ENCODE data around the gene SPAG9. TPM values are rescaled to one million over a fixed set of nuclear protein-coding genes. Genes with fewer than 3 reads are reported as not detected.
"Not testable (repeated sequence)": the region's sequence is repeated elsewhere in the genome, so short reads cannot be mapped to it uniquely, and the experiment has no call there.

Gene SPAG9
- total RNA-seq, 1 experiment from 2014 or later, result 144 TPM

DNA sequence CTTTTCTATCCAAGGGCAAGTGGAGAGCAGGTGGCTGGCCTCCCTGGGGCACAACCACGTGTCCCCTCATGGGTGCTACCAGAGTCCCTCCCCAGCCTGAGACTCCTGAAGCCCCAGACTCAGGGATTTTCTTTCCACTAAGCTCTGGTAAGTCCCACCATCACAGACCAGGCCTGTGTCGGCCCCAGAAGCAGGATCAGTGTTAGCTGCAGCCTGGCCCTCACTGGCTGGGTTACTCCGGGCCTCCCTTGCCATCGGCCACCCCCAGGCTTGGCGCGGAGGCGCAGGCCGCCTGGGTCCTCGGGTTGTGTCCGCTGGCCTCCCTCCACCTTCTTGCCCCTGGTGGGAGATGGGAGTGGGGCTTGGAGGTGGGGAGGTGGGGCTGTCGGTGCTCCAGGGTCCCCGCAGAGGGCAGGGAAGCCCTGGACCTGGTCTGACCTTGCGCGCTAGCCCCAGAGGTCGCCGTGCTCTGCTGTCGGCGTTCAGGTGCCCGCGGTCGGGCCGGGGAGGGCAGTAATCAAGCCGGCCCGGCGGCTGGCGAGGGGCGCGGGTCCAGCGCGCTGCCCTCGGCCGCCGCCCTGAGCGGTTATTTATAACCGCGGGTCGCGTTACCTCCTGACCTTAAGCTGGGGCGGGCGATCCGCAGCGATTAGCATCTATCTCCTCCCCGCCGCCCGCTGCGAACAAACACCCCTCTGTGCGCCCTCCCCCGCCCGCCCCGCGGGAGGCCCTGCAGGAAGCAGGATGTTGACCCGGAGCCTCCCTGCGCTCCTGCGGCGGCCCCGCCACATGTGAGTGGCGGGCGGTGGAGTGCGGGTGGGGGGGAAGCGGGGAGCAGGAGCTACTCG, 176.4 kb downstream of the SPAG9 start:
- H3K4me3 ChIP-seq (ENCODE audit: low read depth in 2 of 2, low read length in 2 of 2), result peak overlapping the region; percentile 31 to 42
- peaks cover 49% of the 10 kb centered on the region for H3K4me1 ChIP-seq (ENCODE audit: control insufficient read depth, insufficient read depth, low read length)
- ChIA-PET POLR2A (interaction anchor here (0.6 to 1.2 kb wide), 7 partner anchors 52 to 176 kb away, joined by 3 to 12 read pairs (median 6); partner anchors contain the start of gene TOB1), CTCF (interaction anchor here (0.6 to 1.3 kb wide), 7 partner anchors 20 to 461 kb away, joined by 3 to 11 read pairs (median 4); no protein-coding TSS in a partner anchor)
- BruUV-seq (replicated peaks), result no TSS peak
- intact Hi-C loops (cut with micrococcal nuclease; ENCODE audit: unreplicated experiment) (no loop called here), in situ Hi-C loops (cut with HindIII; ENCODE audit: low pct_unique_long_range_greater_than_20kb, low sequenced_read_pairs) (no loop called here)
- peak; percentile 81 for ATAC-seq
- no peaks in the 10 kb centered on the region for H3K36me3 ChIP-seq (ENCODE audit: control insufficient read depth, insufficient read depth, low read length)
- peak overlapping the region; percentile 87 for H3K27ac ChIP-seq (ENCODE audit: low read length)
- peak; percentile 76; the same call in 1 of the 2 replicates for TF ChIP-seq TCF7L2 (IDR thresholded peaks at IDR 0.05; ENCODE audit: low read depth, low read length)
- TF ChIP-seq, protein P1, sequence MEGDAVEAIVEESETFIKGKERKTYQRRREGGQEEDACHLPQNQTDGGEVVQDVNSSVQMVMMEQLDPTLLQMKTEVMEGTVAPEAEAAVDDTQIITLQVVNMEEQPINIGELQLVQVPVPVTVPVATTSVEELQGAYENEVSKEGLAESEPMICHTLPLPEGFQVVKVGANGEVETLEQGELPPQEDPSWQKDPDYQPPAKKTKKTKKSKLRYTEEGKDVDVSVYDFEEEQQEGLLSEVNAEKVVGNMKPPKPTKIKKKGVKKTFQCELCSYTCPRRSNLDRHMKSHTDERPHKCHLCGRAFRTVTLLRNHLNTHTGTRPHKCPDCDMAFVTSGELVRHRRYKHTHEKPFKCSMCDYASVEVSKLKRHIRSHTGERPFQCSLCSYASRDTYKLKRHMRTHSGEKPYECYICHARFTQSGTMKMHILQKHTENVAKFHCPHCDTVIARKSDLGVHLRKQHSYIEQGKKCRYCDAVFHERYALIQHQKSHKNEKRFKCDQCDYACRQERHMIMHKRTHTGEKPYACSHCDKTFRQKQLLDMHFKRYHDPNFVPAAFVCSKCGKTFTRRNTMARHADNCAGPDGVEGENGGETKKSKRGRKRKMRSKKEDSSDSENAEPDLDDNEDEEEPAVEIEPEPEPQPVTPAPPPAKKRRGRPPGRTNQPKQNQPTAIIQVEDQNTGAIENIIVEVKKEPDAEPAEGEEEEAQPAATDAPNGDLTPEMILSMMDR (IDR thresholded peaks at IDR 0.05), result no peak
- TF ChIP-seq SIN3A (IDR thresholded peaks at IDR 0.05; ENCODE audit: borderline replicate concordance, insufficient read depth, low read depth, low read length), result no peak
- TF ChIP-seq POLR2AphosphoS5 (IDR thresholded peaks at IDR 0.05; ENCODE audit: low read depth, low read length), result peak; percentile 56; the same call in 1 of the 2 replicates
- TF ChIP-seq, protein P2, sequence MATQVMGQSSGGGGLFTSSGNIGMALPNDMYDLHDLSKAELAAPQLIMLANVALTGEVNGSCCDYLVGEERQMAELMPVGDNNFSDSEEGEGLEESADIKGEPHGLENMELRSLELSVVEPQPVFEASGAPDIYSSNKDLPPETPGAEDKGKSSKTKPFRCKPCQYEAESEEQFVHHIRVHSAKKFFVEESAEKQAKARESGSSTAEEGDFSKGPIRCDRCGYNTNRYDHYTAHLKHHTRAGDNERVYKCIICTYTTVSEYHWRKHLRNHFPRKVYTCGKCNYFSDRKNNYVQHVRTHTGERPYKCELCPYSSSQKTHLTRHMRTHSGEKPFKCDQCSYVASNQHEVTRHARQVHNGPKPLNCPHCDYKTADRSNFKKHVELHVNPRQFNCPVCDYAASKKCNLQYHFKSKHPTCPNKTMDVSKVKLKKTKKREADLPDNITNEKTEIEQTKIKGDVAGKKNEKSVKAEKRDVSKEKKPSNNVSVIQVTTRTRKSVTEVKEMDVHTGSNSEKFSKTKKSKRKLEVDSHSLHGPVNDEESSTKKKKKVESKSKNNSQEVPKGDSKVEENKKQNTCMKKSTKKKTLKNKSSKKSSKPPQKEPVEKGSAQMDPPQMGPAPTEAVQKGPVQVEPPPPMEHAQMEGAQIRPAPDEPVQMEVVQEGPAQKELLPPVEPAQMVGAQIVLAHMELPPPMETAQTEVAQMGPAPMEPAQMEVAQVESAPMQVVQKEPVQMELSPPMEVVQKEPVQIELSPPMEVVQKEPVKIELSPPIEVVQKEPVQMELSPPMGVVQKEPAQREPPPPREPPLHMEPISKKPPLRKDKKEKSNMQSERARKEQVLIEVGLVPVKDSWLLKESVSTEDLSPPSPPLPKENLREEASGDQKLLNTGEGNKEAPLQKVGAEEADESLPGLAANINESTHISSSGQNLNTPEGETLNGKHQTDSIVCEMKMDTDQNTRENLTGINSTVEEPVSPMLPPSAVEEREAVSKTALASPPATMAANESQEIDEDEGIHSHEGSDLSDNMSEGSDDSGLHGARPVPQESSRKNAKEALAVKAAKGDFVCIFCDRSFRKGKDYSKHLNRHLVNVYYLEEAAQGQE (IDR thresholded peaks at IDR 0.05; ENCODE audit: insufficient read depth in 1 of 2, low read depth in 2 of 2, low read length in 1 of 2), result no peak
- H3K9me3 ChIP-seq (ENCODE audit: control insufficient read depth, insufficient read depth, low read depth, low read length), result no peaks in the 10 kb centered on the region
- DNase-seq (ENCODE audit: low read depth, low spot score), result no peak
- H3K27me3 ChIP-seq (ENCODE audit: control insufficient read depth, insufficient read depth, low read length), result no peaks in the 10 kb centered on the region

DNA sequence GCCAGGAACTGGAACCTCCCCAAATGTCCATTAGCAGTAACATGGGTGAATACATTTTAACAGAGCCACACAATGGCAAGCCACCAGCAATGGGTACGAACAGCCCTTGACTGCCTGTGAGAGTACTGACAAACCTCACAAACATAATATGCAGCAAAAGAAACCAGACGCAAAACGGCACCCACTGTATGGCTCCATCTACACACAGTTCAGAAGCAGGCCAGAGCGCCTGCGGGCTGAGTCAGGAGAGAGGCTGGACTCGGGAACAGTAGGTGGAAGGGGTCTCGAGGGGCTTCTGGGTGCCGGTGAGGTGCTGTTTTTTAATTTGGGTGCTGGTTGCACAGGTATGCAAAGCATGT, 177.1 kb downstream of the SPAG9 start:
- H3K27ac ChIP-seq (ENCODE audit: low read length), result peak overlapping the region; percentile 87
- intact Hi-C loops (cut with micrococcal nuclease; ENCODE audit: unreplicated experiment), result no loop called here
- H3K4me3 ChIP-seq (ENCODE audit: low read depth in 2 of 2, low read length in 2 of 2), result no peak overlapping the region; a peak in 1 of 4 replicates
- DNase-seq (ENCODE audit: low read depth, low spot score) (no peak), ATAC-seq (no peak)
- BruUV-seq (replicated peaks), result no TSS peak
- ChIA-PET CTCF (interaction anchor here (0.6 kb wide), 1 partner anchor 320 kb away, joined by 10 read pairs; no protein-coding TSS in a partner anchor), POLR2A (no interaction called here)
- no peaks in the 10 kb centered on the region for H3K9me3 ChIP-seq (ENCODE audit: control insufficient read depth, insufficient read depth, low read depth, low read length)
- H3K4me1 ChIP-seq (ENCODE audit: control insufficient read depth, insufficient read depth, low read length), result peaks cover 42% of the 10 kb centered on the region
- TF ChIP-seq, protein P1 (IDR thresholded peaks at IDR 0.05), result no peak
- TF ChIP-seq POLR2AphosphoS5 (IDR thresholded peaks at IDR 0.05; ENCODE audit: low read depth, low read length), result no peak
- TF ChIP-seq, protein P2 (IDR thresholded peaks at IDR 0.05; ENCODE audit: insufficient read depth in 1 of 2, low read depth in 2 of 2, low read length in 1 of 2), result no peak
- no peak for TF ChIP-seq SIN3A (IDR thresholded peaks at IDR 0.05; ENCODE audit: borderline replicate concordance, insufficient read depth, low read depth, low read length)
- TF ChIP-seq TCF7L2 (IDR thresholded peaks at IDR 0.05; ENCODE audit: low read depth, low read length), result no peak
- H3K36me3 ChIP-seq (ENCODE audit: control insufficient read depth, insufficient read depth, low read length), result no peaks in the 10 kb centered on the region
- H3K27me3 ChIP-seq (ENCODE audit: control insufficient read depth, insufficient read depth, low read length), result no peaks in the 10 kb centered on the region
- in situ Hi-C loops (cut with HindIII; ENCODE audit: low pct_unique_long_range_greater_than_20kb, low sequenced_read_pairs), result no loop called here

DNA sequence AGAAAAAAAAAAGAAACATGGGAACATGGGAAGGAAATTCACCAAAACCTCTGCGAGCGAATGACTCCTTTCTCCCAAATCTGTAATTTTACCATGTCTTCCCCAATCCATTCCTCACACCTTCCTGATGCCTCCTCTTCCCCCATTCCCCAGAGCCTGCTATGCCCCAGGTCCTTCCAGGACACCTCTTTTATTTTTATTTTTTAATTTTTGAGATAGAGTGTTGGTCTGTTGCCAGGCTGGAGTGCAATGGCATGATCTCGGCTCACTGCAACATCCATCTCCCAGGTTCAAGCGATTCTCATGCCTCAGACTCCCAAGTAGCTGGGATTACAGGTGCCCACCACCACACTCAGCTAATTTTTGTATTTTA, 179.0 kb downstream of the SPAG9 start:
- DNase-seq (ENCODE audit: low read depth, low spot score); H3K9me3 ChIP-seq (ENCODE audit: control insufficient read depth, insufficient read depth, low read depth, low read length); H3K27ac ChIP-seq (ENCODE audit: low read length); BruUV-seq (replicated peaks); intact Hi-C loops (cut with micrococcal nuclease; ENCODE audit: unreplicated experiment); H3K4me3 ChIP-seq (ENCODE audit: low read depth in 2 of 2, low read length in 2 of 2); H3K36me3 ChIP-seq (ENCODE audit: control insufficient read depth, insufficient read depth, low read length); POLR2A ChIA-PET; H3K27me3 ChIP-seq (ENCODE audit: control insufficient read depth, insufficient read depth, low read length); in situ Hi-C loops (cut with HindIII; ENCODE audit: low pct_unique_long_range_greater_than_20kb, low sequenced_read_pairs); ATAC-seq; CTCF ChIA-PET: not testable (repeated sequence)
- H3K4me1 ChIP-seq (ENCODE audit: control insufficient read depth, insufficient read depth, low read length), result peaks cover 24% of the 10 kb centered on the region

Measured in Panc1 (cell line).